GM21576 (cell line): Measurements from ENCODE around the gene SMARCC1.

Experiments used
- ATAC-seq: cut with Tn5 transposase; IDR thresholded peaks from one replicate; pipeline ENCODE4 v1.9.1; 2021; ENCODE audit warnings: mild to moderate bottlenecking, moderate library complexity; ENCODE audit not compliant: unreplicated experiment

The SMARCC1 gene

DNA sequence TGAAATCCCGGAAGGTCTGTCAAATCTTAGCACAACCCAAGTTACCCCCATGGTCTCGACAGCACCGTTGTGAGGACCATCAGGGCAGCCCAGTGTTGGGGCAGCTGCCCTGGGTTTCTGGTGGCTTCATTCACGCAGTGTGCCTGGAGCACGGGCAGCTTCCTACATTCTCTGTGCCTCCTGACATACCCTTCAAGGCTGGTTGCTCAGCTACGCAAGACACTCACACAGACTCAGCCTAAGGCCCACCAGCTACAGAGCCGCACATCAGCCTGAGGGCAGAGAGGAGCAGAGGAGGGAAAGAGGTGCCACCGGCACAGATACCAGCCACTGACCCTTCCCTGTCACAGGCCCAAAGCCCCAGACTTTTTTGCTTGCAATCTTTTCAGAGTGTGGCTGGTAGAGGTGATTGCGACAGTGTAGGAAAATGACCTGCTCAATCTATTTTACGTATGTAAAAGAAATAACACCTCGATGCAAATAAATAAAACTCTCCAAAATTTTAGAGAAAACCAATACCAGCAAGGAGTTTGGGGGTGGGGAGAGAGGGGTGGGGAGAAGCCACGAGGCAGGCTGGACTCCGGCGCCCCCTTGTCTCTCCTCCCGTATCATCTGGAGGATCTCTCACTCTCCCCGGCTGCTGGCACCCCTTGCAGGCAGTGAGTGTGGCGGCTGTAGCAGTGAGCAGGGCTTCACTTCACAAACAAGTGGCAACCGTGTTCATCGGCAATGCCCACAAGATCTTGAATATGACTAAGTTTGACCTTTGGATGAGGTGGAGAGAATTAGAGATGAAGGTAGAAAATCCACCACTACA is 215.8 kb downstream of the SMARCC1 start:
- ATAC-seq: no peak

DNA sequence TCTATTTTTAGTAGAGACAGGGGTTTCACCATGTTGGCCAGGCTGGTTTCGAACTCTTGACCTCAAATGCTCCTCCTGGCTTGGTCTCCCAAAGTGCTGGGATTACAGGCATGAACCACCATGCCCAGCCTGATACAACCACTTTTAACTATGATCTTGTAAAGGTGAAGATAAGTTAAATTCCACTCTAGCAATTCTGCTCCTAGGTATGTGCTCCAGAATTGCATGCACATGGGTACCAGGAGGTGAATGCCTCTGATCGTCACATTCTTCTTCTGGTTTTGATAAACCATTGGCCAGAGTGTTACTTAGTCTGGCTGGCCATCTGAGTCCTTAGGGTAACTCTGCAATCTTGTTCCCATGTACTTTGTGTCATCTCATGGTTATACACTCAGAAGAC is 225.3 kb downstream of the SMARCC1 start:
- ATAC-seq: no peak

DNA sequence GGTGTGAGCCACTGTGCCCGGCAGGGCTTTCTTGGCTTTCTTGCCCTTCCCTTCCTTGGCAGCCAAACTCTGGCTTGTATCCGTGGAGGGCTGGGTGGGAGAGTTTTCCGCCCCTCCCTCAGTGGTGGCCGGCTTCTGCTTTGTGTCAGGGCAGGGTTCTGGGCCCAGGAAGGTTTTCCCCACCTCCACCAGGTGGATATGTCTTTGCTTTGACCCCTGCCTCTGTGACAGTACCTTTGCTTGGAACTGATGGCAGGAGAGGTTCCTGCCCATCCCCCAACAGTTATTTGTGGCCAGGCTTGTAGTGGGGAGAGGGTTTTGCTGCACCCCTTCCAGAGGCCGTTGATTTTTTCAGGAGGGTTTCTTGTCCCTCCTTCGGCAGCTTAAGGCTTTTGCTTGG is 227.4 kb downstream of the SMARCC1 start:
- no peak for ATAC-seq

DNA sequence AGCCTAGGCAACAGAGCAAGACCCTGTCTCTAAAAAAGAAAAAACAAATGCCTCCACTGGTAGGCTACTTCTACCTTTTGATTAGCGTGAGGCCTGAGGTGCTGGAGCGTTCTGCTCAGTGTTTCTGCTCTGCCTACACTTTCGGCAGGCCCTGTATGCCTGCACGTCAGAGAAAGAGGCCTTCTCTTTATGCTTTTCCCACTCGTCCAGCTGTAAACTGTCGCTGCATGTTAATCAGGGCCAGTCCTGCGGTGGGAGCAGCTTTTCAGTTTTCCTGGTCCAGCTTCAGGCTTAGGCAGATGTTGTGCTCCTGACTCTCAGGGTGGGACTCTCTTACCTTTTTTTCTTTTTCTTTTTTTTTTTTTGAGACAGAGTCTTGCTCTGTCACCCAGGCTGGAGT is 228.3 kb downstream of the SMARCC1 start:
- ATAC-seq: no peak

DNA sequence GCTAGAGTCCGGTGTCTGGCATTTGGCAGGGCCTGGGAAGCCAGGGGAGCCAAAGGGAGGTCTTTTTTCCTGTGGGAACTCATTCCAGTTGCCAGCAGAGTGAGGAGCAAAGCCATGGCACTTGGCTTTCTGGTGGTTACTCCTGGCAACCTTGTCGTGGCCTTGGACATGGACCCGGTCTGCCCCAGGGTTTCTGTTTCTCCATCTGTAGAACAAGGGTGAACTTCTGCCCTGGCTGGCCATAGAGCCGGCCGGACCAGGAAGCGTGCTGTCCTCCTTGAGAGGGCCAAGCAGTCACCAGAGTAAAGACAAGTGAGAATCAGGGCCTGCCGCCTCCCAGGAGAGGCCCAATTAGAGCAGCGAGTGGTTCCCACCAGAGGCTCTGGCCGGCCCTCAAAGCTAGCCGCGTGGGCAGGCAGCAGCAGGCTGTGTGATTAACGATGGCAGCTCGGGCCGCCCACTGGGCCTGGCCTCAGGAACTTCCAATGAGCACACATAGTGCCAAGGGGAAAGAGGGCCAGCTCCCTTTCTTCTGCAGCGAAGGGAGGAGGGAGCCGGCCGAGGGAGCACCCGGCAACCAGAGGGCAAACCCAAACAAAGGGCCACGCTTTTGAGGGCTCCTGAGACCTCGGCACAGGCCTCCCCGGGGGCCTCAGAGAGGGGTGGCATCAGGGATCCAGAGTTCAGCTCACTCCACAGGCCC is 239.1 kb downstream of the SMARCC1 start:
- no peak for ATAC-seq

DNA sequence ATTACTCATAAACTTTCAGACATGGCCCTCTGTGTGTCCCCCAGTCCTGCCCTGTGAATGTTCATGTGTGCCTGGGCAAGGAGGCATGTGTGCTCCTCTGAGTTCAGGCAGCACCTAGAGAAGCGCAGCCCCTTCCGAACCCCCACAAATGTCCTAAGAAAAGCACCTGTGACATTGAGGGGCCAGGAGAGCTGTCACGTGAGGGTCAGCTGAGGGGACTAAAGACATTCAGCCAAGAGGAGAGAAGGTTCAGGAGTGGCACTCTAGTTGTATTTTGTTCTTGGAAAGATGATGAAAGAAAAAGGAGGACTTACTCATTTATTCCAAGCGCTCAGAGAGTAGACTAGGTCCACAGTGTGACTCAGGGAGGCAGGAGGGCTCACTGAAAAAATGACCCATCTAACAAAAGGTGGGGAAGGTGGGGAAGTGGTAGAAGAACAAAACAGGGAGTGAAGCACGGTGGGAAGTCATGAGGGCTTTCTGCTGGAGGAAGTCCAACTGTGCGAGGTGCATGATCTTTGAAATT is 240.0 kb downstream of the SMARCC1 start:
- no peak for ATAC-seq

DNA sequence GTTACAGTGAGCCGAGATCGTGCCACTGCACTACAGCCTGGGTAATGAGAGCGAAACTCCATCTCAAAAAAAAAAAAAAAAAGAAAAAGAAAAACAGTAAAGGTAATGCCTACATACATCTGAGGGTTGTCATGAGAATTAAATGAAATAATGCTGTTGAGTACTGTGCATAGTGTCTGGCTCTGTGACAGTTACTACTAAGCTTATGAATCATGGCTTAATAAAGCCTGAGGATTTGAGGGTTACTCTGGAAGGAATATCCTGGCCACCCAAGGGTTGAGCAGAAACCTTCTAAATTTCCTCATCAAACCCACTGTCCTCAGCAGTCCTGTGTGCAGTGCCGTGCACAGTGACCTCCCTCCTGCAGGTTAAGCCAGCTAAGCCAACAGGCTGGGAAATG is 241.4 kb downstream of the SMARCC1 start:
- ATAC-seq: no peak

DNA sequence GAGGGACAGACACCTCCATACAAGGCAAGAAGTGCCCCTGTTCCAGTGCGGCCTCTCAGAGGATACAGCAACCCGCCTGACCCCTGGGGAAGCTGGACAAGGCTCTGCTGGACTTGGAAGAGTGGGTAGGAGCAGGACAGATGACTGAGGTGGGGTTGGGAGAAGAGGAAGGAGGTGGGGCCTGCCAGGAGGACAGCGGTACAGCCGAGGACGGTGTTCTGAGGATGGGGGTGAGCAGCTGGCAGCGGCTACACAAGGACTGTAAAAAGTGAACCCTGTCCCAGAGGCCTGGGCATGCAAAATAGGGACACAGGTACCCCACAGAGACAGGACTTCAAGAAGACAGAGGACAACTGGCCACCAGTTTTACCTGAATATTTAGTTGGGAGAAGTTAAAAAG is 244.7 kb downstream of the SMARCC1 start:
- no peak for ATAC-seq

DNA sequence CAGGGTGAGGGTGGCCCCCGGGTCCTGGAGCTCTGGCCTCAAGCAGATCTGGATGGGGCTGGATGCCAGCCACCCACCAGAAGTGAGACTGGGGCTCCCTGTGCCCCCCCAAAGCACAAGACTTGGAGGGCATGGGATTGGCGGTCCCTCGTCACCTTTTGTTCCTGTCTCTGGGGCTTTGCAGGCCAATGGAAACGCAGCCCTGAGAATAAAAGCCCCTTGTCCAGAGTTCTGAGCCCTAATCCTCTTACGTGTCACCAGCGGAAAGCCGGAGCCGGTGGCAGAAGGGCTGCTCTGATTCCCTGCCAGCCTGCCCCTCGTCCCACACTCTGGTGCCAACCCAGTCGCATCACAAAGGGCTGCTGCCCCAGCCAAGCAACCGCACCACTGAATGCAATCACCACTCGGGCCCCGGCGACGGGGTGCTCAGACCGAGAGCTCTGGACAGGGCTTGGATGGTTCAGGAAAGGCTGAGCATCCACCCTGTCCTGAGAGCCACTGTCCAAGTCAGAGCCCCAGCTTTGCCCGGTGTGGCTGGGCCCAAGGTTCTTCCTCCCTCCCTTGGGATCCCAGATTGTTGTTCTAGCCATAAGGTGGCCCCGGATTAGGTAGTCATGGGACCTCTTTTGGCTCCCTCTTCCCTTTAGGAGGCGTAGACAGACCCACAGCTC is 245.3 kb downstream of the SMARCC1 start:
- ATAC-seq: no peak
